Body of pancreas (tissue), 4 donors: ENCODE data around the gene DHRS12.

Experiments
- POLR2A ChIP-seq, 3 donors: fragments of 450-650 bp; IDR thresholded peaks; one replicate each; pipeline ENCODE4 v1.6.1; 2016; ENCODE audit warnings: antibody characterized with exemption in 3 of 3, mild to moderate bottlenecking in 2 of 3
- TF ChIP-seq, protein P1 (sequence below), 7 experiments: fragments of 450-650 bp in 4 of 7; fragments of 200-600 bp in 3 of 7; sonication (generic) in 3 of 7; IDR thresholded peaks; one replicate each; pipeline ENCODE4 v1.5.1; 2016 to 2019; ENCODE audit warnings: antibody characterized with exemption in 7 of 7

DNA sequence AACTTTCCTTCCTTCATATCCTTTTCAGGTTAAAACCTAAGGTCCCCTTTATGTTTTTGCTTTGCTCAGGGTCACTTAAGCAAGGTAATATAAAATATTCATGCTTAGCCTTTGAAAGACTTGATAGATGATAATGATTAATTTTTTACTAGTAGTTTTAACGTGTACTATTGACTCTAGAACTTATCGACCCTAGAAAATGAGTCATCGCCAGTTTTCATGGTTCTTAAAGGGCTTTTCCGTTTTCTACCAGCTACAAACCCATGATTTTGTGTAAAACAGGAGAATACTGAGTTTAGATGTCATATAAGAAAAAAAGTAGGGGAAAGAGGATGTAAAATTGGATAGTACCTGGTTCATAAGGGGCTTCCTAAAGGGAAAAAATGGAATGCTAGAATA is 75.7 kb downstream of the DHRS12 start:
- TF ChIP-seq, protein P1, sequence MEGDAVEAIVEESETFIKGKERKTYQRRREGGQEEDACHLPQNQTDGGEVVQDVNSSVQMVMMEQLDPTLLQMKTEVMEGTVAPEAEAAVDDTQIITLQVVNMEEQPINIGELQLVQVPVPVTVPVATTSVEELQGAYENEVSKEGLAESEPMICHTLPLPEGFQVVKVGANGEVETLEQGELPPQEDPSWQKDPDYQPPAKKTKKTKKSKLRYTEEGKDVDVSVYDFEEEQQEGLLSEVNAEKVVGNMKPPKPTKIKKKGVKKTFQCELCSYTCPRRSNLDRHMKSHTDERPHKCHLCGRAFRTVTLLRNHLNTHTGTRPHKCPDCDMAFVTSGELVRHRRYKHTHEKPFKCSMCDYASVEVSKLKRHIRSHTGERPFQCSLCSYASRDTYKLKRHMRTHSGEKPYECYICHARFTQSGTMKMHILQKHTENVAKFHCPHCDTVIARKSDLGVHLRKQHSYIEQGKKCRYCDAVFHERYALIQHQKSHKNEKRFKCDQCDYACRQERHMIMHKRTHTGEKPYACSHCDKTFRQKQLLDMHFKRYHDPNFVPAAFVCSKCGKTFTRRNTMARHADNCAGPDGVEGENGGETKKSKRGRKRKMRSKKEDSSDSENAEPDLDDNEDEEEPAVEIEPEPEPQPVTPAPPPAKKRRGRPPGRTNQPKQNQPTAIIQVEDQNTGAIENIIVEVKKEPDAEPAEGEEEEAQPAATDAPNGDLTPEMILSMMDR (IDR thresholded peaks at IDR 0.05) = no peak
- TF ChIP-seq POLR2A (IDR thresholded peaks at IDR 0.05) = no peak
